ENCODE results near the gene WAPL.

The WAPL gene

DNA sequence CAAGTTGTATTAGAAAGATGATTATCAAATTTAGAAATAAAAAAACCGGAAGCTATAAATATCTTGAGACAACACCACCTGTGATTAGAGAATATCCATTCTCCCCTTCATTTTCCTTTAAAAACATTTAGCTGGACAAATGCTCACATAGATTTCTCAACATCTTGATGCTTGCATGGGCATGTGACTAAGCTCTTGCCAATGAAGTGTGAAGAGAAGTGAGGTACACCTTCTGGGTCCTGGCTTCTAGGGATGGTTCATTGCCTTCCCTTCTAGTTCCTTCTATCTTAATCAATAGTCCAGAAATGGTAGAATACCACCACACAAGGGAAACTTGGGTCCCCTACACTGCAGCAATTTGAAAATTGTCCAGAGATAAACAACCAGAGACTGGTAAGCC is 41.0 kb downstream of the WAPL start:
- no peak for DNase-seq (ENCODE audit: low read depth in 1 of 2, low spot score in 1 of 2)

DNA sequence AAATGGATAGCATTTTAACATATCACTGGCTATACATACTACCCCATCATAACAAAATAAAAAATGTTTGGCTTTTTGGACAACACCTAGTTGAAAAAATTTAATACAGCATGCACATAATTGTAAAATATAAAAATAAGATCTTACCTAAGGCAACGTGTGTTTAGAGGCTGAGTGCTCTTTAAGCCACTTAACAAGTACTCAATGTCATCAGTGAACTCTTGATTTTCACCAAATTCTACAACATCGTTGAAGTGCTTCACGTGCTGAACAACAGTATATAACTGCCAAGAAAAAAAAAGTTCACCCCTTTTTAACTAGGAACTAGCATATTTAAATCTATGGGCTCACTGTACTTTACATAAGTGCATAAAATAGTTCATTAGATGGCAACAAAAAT is 49.5 kb downstream of the WAPL start:
- DNase-seq (ENCODE audit: low read depth in 1 of 2, low spot score in 1 of 2): no peak

DNA sequence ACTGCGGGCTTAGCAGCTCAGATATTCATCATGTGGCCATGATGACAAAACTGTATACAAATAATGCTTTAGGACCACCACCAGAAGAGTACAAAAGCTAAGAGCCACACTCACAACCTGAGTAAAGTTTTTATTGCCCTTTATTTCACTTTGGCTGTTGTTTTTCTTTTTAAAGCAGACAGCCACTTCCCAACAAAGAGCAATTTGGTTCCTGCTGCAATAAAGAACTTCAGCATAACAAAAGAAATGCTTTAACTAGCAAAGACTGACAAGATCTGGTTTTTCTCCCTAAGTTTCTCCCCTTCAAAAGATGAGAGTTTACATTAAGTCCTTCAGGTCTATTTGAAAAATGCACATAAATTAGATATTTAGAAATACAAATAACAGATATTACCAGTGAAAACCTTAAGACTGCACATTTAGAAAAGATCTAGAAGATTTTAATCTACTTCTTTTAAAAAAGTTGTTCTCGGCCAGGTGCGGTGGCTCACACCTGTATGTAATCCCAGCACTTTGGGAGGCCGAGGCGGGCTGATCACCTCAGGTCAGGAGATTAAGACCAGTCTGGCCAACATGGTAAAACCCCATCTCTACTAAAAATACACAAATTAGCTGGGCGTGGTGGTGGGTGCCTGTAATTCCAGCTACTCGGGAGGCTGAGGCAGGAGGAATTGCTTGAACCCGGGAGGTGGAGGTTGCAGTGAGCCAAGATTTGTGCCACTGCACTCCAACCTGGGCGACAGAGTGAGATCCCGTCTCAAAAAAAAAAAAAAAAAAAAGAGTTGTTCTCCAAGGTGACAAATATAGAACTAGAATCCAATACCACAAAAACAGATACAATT is 59.4 kb downstream of the WAPL start:
- DNase-seq (ENCODE audit: low read depth in 1 of 2, low spot score in 1 of 2): no peak

DNA sequence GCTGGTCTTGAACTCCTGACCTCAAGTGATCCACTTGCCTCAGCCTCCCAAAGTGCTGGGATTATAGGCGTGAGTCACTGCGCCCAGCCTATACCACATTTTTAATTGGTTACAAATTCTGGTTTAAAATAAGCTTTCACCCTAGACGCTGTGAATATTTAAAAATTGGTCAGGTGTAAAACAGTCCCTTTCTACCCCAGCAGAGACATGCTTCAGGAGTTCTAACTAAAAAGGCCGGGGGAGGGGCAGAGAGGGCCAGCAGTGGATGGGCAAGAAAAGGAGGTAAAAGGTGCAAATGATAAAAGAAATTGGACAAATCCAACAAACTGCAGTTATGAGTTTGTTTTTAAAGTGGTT is 70.0 kb downstream of the WAPL start:
- no peak for DNase-seq (ENCODE audit: low read depth in 1 of 2, low spot score in 1 of 2)

DNA sequence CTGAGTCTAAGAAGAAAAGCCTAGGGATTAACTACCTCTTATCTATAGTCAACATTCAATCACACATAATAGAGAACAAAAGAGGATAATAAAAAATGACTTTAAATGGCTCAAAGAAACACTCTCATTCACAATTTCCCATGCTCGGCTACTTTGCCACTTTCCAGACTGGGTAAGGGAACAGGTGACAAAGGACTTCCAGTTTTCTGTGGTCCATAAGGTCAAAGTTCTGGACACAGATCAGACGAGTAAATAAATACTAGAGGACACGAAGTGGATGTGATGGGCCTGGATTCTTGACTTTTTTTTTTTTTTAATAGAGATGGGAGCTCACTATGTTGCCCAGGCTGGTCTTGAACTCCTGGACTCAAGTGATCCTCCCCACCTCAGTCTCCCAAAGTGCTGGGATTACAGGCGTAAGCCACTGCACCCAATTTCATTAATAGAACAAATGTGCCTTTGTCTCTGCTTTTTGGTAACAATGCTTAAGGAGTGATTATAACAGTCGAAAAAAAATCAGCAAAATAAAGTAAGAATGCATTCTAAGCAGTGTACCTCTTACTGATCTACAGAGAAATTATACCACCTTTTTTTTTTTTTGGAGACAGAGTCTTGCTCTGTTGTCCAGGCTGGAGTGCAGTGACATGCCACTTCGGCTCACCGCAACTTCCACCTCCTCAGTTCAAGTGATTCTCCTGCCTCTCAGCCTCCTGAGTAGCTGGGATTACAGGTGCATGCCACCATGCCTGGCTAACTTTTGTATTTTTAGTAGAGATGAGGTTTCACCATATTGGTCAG is 70.6 kb downstream of the WAPL start:
- no peak for DNase-seq (ENCODE audit: low read depth in 1 of 2, low spot score in 1 of 2)

DNA sequence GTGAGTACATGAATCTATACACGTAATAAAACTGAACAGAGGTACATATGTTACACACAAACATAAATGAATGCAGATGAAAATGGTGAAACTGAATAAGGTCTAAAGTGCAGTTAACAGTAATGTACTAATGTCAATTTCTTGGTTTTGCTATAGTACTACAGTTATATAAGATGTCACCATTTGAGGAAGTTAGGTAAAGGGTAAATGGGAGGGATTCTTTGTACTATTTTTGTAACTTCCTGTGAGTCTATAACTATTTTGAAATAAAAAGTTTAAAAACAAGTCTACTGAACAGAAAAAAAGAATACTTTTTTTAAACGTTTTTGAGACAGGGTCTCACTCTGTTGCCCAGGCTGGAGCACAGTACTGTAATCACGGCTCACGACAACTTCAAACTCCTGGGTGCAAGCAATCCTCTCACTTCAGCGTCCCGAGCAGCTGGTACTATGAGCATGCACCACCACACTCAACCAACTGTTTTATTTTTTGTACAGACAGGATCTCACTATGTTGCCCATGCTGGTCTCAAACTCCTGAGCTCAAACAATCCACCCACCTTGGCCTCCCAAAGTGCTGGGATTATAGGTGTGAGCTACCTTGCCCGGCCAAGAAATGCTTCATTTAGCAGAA is 71.5 kb downstream of the WAPL start:
- DNase-seq (ENCODE audit: low read depth in 1 of 2, low spot score in 1 of 2): no peak

DNA sequence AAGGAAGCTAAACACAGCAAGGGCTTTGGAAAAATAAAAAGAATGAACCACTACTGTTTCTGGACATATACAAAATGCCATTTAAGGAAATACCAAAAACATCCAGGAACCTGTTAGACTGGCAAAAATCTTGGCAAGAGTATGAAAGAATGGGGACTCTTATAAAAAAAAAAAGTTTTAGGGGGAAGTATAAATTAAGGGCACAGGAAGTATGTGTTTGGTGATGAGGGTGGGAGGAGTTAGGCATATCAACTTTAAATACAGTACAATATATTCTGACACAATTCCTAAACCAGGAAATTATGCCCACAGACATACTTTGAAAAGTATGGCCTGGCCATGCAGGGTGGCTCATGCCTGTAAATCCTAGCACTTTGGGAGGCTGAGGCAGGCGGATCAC is 74.2 kb downstream of the WAPL start:
- no peak for DNase-seq (ENCODE audit: low read depth in 1 of 2, low spot score in 1 of 2)

DNA sequence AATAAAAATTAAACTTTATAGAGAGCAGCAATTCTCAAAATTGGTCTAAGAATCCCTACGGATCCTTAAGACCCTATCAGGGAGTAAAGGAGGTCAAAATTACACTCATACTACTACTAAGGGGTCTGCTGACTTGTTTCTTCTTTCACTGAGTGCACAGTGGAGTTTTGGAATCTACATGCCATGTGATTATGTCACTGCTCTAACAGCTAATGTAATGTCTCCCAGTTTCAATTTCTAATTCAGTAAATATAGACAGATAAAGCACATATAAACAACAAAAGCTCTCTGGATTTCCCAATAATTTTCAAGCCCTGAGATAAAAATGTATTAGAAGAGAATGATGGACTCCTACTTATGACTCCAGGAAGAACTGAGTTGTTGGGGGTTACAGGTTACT is 74.6 kb downstream of the WAPL start:
- DNase-seq (ENCODE audit: low read depth in 1 of 2, low spot score in 1 of 2): no peak

DNA sequence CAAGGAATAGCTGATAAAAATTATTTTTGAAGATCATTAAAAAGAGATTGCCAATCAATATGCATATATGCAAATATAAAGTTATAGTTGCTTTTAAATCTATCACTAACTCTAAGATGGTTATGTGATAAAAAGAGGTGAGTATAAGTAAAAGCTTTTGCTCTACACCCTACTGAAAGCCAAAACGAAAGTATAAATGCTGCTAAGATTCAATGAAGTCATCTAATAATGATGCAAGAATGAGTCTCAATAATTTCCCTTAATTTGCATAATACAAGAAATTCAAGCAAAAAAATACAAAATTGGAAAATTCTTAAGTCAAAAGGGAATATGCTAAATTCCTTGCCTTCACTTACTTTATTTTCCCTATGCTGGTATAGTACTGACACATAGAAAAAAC is 75.2 kb downstream of the WAPL start:
- no peak for DNase-seq (ENCODE audit: low read depth in 1 of 2, low spot score in 1 of 2)

DNA sequence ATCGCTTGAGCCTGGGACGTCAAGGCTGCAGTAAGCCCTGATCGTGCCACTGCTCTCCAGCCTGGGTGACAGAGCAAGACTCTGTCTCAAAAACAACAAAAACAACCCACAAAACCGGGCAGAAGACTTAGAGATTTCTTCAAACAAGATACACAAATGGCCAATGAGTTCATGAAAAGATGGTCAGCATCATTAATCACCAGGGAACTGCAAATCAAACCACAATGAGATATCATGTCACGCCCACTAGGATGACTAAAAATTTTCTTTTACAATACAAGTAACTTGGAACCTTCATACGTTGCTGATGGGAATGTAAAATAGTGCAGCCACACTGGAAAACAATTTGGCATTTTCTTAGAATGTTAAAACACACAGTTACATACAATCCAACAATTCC is 77.7 kb downstream of the WAPL start:
- DNase-seq (ENCODE audit: low read depth in 1 of 2, low spot score in 1 of 2): no peak

DNA sequence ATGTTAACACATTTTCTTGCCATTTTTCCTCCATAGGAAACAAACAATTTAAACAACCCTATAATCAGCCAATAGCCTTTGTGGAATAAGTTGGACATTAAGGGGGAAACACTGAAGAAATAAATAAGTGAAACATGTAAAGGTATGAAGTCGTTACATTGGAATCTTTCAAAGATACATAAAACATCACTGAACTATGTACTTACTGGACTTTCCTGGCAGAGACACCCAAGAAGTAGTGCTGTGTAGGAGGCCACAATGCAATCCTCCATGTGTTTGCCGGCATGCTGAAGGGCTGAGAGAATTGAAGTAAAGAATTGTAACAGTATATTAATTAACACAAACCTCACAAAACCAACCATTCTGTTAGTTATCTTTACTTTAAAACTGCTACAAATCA is 78.5 kb downstream of the WAPL start:
- DNase-seq (ENCODE audit: low read depth in 1 of 2, low spot score in 1 of 2): no peak

DNA sequence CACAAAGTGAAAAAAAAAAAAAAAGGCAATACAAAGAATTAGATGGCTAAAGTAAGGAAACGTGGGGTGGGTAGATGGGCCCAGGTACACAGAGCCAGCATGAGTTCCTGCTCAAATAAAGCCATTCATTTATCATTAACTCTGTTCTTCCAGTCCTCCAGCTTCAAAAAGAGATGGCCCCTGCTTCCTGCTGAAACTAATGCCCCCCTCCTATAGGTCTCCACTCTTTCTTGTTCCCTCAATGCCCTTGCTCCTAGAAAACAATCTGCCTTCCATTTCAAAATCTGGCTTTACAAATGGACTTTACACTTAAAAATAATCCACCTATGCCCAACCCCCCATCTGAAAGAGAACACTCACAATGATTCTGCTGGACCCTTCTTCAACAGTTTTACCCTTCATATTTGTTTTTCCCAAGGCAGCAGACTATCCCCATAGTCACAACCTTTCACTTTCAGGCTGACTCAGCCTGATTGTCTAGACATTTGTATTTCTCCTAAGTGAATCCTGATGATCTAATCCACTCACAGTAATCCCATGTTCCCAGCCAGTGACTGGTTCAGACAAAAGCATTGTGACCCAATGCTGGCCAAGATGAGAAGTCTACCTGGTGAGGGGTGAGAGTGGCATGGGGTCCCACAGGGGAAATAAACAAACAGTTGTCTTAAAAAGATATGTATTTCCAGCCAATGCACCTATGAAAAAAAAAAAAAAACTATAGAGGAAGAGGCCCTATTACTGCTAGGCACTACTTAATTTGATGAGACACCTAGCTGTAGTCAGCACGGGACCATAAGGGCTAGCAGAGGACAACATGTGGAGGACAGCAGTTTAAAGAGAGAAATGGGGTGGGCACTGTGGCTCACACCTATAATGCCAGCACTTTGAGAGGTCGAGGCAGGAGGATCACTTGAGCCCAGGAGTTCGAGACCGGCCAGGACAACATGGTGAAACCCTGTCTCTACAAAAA is 80.4 kb downstream of the WAPL start:
- no peak for DNase-seq (ENCODE audit: low read depth in 1 of 2, low spot score in 1 of 2)

DNA sequence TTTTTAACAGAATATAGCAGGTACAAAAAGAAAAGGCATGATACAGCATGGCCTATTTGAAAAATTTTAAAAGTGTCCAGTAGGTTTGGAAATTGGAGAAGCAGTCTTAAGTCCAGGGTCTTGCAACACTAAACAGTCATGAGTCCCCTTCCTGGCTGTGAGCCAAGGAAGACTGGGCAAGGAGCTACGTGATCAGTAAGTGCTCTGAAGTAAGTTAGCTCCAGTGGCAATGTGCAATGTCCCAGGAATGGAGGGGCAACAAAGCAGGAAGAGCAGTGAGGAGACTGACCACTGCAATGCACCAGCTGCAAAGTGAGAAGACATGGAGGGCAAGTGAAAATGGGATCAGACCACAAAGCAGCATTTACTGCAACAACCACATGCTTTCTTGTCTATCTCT is 82.0 kb downstream of the WAPL start:
- DNase-seq (ENCODE audit: low read depth in 1 of 2, low spot score in 1 of 2): no peak

DNA sequence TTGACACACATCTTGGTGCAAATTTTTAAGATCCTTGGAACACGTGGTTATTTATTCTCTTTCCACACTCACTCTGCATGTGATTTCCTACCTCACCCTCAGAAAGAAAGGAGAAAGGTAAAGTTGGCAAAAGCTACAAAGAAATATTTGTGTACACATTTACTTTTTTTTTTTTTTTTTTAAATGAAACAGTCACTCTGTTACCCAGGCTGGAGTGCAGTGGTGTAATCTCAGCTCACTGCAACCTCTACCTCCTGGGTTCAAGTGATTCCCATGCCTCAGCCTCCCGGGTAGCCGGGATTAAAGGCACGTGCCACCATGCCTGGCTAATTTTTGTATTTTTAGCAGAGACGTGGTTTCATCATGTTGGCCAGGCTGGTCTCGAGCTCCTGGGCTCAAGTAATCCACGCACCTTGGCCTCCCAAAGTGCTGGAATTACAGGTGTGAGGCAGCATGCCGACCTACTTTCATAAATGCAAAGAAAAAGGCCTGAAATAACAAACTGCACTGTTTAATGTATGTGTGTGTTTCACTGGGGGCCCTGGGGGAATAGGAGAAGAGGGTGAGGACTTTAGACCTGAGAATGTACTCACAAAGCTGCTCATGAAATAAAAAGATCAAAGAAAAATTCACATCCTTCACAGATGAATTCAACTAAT is 83.4 kb downstream of the WAPL start:
- no peak for DNase-seq (ENCODE audit: low read depth in 1 of 2, low spot score in 1 of 2)

DNA sequence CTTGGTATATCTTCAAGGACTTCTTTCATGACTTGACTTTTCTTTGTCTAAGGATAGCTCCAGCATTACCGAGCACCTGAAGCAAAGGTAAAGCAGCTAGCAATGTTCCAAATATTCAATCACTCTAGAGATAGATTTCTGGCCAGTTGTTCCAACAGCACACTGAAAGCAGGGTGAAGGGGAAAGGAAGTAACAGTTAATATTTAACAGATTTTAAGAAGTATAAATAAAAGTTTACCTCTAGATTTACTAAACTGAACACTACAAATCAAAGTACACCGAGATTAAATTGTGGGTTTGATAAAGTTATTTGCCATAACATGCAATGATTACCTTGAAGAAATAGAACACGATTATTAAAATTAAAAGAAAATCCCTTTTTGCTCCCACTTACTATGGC is 84.1 kb downstream of the WAPL start:
- DNase-seq (ENCODE audit: low read depth in 1 of 2, low spot score in 1 of 2): no peak

DNA sequence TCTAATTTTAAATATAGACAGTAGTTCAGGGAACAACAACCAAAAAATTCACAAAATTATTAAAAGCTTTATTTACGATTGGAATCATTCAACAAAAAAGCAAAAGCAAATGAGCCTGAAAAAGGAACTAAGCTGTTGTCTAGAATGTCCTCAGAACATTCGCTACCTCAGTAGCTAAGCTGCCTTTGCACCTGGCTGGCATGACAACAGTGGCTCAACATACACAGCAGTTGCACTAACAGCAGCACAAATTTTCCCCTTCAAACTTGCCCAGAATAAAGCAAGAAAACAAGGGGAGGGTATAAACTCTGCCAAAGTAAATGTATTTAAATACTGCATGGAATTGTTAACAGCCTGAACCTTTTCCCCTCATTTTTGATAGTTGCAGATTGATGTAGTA is 84.6 kb downstream of the WAPL start:
- no peak for DNase-seq (ENCODE audit: low read depth in 1 of 2, low spot score in 1 of 2)

DNA sequence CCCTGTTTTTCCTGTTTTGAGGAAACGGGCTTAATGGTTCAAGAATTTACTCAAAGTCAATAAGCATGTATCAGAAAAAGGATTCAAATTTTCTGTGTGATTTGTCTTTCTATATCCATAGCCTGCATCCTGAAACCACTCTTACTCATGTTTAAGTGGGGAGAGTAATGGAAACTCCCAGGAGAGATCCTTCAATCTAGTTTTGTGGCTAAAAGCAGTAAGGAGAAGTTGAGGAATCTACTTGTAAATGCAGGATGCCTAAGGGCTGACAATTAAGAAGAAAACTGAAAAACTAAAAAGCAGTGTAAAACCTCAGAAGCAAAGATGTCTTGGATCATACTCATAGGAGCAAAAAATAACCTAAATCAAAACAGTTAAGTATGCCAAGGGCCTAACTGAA is 86.9 kb downstream of the WAPL start:
- DNase-seq (ENCODE audit: low read depth in 1 of 2, low spot score in 1 of 2): no peak

DNA sequence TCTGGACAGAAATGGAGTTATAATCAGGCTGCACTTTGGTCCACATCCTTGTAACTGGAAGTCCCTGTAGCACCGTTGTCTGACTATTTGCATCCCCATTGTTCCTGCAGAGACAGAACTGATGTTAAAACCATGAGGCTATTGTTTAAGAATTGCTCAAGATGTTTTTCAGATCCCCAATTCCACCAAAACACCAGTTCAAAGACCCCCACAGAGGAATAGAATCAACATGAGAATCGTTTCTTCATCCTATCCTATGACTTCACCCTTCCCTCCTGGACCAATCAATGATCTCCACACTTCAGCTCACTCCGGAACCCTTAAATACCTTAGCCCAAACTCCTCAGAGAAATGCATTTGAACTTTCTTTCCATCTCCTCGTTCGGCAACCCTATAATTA is 97.9 kb downstream of the WAPL start:
- no peak for DNase-seq (ENCODE audit: low read depth in 1 of 2, low spot score in 1 of 2)

DNA sequence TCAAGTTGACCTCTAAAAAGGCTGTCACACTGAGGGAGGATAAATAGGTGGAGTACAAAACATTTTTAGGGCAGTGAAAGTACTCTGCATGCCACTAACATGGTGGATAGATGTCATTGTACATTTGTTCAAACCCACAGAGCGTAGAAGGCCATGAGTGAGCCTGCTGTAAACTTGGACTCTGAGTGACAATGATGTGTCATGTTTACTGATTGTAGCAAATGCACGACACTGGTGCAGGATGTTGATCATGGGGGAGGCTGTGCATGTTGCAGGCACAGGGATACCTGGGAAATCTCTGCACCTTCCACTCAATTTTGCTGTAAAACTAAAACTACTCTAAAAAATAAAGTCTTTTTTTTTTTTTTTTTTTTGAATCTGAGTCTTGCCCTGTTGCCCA is 102.5 kb downstream of the WAPL start:
- no peak for DNase-seq (ENCODE audit: low read depth in 1 of 2, low spot score in 1 of 2)

DNA sequence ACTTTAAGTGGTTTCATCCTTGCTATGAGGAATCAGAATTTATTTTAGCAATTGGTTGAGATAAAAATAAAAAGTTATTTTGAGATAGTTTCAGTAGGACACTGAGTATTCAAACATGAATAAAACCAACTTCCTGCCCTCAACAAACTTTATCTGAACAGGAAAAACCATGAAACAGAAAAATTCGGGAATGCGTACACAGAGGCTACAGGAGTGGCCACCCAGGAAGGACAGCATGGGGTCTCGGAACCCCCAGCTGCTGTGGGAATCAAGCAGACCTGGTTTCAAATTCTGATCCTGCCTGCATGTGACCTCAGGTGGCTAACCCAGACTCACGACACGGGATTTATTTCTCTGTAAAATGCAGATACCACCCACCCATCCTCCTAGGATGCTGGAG is 106.0 kb downstream of the WAPL start:
- DNase-seq (ENCODE audit: low read depth in 1 of 2, low spot score in 1 of 2): no peak

DNA sequence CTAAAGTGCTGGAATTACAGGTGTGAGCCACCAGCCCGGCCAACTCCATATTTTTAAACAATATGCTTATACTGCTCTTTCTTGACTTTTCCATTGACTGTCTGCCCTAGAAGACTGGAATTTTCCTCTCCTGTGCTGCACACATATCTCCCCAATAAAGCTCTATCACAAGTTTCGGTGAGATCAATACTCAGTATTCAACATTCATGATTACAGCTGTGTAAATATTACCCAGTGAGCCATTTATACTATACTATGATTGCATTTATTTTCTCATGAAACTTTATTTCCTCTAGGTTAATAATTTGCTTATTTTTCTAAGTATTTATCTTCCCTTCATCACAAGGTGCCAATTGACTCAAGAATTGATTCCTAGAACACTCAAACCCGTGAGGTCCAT is 106.5 kb downstream of the WAPL start:
- DNase-seq (ENCODE audit: low read depth in 1 of 2, low spot score in 1 of 2): no peak
